ENCODE results near the gene SPHK1. TPM values are rescaled to one million over a fixed set of nuclear protein-coding genes. Genes with fewer than 3 reads are reported as not detected.
"Not testable (repeated sequence)": the region's sequence is repeated elsewhere in the genome, so short reads cannot be mapped to it uniquely, and the experiment has no call there.

Gene SPHK1
- polyA plus RNA-seq, 1 donor from 2014 or later, result 2.7 TPM

DNA sequence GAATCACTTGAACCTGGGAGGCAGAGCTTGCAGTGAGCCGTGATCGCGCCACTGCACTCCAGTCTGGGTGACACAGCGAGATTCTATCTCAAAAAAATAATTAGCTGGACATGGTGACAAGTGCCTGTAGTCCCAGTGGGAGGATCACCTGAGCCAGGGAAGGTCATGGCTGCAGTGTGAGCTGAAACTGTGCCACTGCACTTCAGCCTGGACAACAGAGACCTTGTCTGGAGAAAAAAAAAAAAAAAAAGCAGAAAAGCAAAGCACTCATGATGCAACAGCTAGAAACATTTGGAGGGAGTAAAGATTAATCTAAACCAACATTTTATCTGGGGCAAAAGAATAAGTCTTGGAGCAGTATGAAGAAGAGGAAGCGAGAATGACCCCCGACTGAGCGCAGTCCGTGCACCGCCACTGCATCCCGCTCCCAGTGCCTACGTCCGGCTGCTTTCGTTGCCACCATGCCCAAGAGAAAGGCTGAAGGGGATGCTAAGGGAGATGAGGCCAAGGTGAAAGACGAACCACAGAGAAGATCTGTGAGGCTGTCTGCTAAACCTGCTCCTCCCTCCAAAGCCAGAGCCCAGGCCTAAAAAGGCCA, 38.9 kb upstream of the SPHK1 start:
- Histone ChIP-seq H3K27ac (ENCODE audit: low read length) (no peak overlapping the region), H3K36me3 (ENCODE audit: insufficient read depth, low read length) (no peaks in the 10 kb centered on the region)

DNA sequence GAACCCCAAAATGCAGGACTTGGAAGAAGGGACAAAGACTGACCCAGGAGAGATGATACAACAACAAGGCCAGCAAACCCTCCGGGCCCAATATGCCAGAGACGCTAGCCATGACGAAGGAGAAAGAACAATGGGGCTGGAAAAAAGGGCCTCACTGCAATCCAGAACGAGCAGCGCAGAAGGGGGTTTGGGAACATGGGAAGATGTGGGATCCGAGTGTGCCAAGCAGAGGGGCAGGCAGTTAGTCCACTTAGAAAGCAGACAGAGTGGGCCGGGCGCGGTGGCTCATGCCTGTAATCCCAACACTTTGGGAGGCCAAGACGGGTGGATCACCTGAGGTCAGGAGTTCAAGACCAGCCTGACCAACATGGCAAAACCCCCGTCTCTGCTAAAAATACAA, 37.5 kb upstream of the SPHK1 start:
- not testable (repeated sequence) for H3K4me3 ChIP-seq (ENCODE audit: low read length); H4K20me1 ChIP-seq (ENCODE audit: insufficient read depth); H3K9me3 ChIP-seq (ENCODE audit: low read length); H3K4me2 ChIP-seq (ENCODE audit: low read length); H3K27ac ChIP-seq (ENCODE audit: low read length); H3K9me2 ChIP-seq (ENCODE audit: insufficient read depth, low read length); H3K9ac ChIP-seq (ENCODE audit: low read length); H3F3A ChIP-seq (ENCODE audit: insufficient read depth, low read length, poor library complexity, severe bottlenecking); H3K27me3 ChIP-seq (ENCODE audit: insufficient read depth, low read depth, low read length); H3K36me3 ChIP-seq (ENCODE audit: insufficient read depth, low read length); H3K79me2 ChIP-seq (replicated peaks; ENCODE audit: insufficient read depth, low read length); H2AFZ ChIP-seq (ENCODE audit: low read depth, low read length)

More for the DNA sequence above, 38.9 kb upstream of the SPHK1 start:
- Histone ChIP-seq H3K79me2 (replicated peaks; ENCODE audit: insufficient read depth, low read length) (no peaks in the 10 kb centered on the region), H3K9ac (ENCODE audit: low read length) (no peak overlapping the region), H3F3A (ENCODE audit: insufficient read depth, low read length, poor library complexity, severe bottlenecking) (no peaks in the 10 kb centered on the region), H3K27me3 (ENCODE audit: insufficient read depth, low read depth, low read length) (no peaks in the 10 kb centered on the region), H3K4me3 (ENCODE audit: low read length) (no peak overlapping the region), H3K4me2 (ENCODE audit: low read length) (no peak overlapping the region), H3K9me3 (ENCODE audit: low read length) (no peaks in the 10 kb centered on the region), H2AFZ (ENCODE audit: low read depth, low read length) (no peak overlapping the region), H4K20me1 (ENCODE audit: insufficient read depth) (no peaks in the 10 kb centered on the region), H3K9me2 (ENCODE audit: insufficient read depth, low read length) (no peaks in the 10 kb centered on the region)
- TF ChIP-seq CTCF (IDR thresholded peaks at IDR 0.05; ENCODE audit: poor library complexity, severe bottlenecking), result no peak
- no peak for TF ChIP-seq TAF1 (IDR thresholded peaks at IDR 0.05; ENCODE audit: low read depth)
- TF ChIP-seq SMC3 (conservative IDR thresholded peaks at IDR 0.05; ENCODE audit: poor library complexity), result no peak
- TF ChIP-seq RAD21 (conservative IDR thresholded peaks at IDR 0.05), result no peak

GRCh38 chr17:76350463-76350862, 33.9 kb upstream of the SPHK1 start:
- no peaks in the 10 kb centered on the region for H3K9me2 ChIP-seq (ENCODE audit: insufficient read depth, low read length)
- H3K36me3 ChIP-seq (ENCODE audit: insufficient read depth, low read length), result no peaks in the 10 kb centered on the region
- H2AFZ ChIP-seq (ENCODE audit: low read depth, low read length), result no peak overlapping the region
- H3F3A ChIP-seq (ENCODE audit: insufficient read depth, low read length, poor library complexity, severe bottlenecking), result no peaks in the 10 kb centered on the region
- no peaks in the 10 kb centered on the region for H3K9me3 ChIP-seq (ENCODE audit: low read length)
- no peak overlapping the region for H3K4me3 ChIP-seq (ENCODE audit: low read length)
- no peaks in the 10 kb centered on the region for H3K27me3 ChIP-seq (ENCODE audit: insufficient read depth, low read depth, low read length)
- H3K9ac ChIP-seq (ENCODE audit: low read length), result no peak overlapping the region
- TF ChIP-seq TAF1 (IDR thresholded peaks at IDR 0.05; ENCODE audit: low read depth), result no peak
- no peak for TF ChIP-seq MXI1 (conservative IDR thresholded peaks at IDR 0.05; ENCODE audit: poor library complexity, severe bottlenecking)
- TF ChIP-seq EZH2 (IDR thresholded peaks at IDR 0.05; ENCODE audit: borderline replicate concordance, insufficient read depth, low read length, poor library complexity, severe bottlenecking), result no peak
- no peak for TF ChIP-seq CTCF (IDR thresholded peaks at IDR 0.05; ENCODE audit: poor library complexity, severe bottlenecking)
- no peak for TF ChIP-seq RAD21 (conservative IDR thresholded peaks at IDR 0.05)
- no peak for TF ChIP-seq POLR2AphosphoS5 (IDR thresholded peaks at IDR 0.05)
- no peak for TF ChIP-seq REST (IDR thresholded peaks at IDR 0.05; ENCODE audit: borderline replicate concordance)
- TF ChIP-seq SMC3 (conservative IDR thresholded peaks at IDR 0.05; ENCODE audit: poor library complexity), result no peak
- no peak for TF ChIP-seq EP300 (conservative IDR thresholded peaks at IDR 0.05; ENCODE audit: poor library complexity, severe bottlenecking)
- H3K27ac ChIP-seq (ENCODE audit: low read length), result no peak overlapping the region
- no peaks in the 10 kb centered on the region for H4K20me1 ChIP-seq (ENCODE audit: insufficient read depth)
- H3K79me2 ChIP-seq (replicated peaks; ENCODE audit: insufficient read depth, low read length), result peaks cover 9% of the 10 kb centered on the region
- H3K4me2 ChIP-seq (ENCODE audit: low read length), result no peak overlapping the region

Measured in neural cell (in vitro differentiated cells).